Testis (tissue), 2 donors: ENCODE measurements around the gene TMED1.

Experiments
- CTCF ChIP-seq, 3 experiments: fragments of 450-650 bp in 2 of 3; fragments of 200-600 bp in 1 of 3; sonication (generic) in 1 of 3; IDR thresholded peaks; one replicate each; pipeline ENCODE4 v1.5.1; 2016 to 2019; ENCODE audit warnings: antibody characterized with exemption in 3 of 3, mild to moderate bottlenecking in 2 of 3, moderate library complexity in 1 of 3
- POLR2A ChIP-seq: fragments of 450-650 bp; IDR thresholded peaks from one replicate; pipeline ENCODE4 v1.6.1; 2017; ENCODE audit warnings: antibody characterized with exemption, mild to moderate bottlenecking, moderate library complexity

GRCh38 chr19:10796653-10797052 lies 39.4 kb downstream of the TMED1 start:
- TF ChIP-seq CTCF (IDR thresholded peaks at IDR 0.05) (no peak), POLR2A (no peak)
